ENCODE measurements around the gene SETD7. TPM values are rescaled to one million over a fixed set of nuclear protein-coding genes. Genes with fewer than 3 reads are reported as not detected.

Gene SETD7
- total and polyA plus RNA-seq, 2 of the 8 experiments (the other 6 are each of a cell fraction or from before 2014, with no cell fraction given) = 1.5 to 4.6 TPM

DNA sequence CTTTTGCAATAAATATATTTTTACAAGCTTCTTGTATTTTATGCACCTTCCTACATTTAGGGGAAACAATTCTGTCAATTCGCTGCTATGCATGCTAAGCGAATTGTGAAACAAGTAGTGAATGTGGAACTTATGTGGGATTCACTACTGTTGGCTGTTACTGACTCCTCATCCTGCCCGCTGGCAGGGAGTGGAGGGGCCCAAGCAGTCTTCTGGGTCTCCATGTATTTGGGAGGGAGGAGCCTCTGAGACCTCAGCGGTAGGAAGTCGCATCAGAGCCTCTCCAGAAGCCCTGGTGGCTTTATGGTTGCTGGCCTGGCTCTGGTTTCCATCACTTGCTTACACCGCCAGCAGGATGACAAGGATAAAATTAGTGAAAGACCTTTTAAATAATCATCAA, 3.7 kb upstream of the SETD7 start (continued):
- TF ChIP-seq, protein P1, sequence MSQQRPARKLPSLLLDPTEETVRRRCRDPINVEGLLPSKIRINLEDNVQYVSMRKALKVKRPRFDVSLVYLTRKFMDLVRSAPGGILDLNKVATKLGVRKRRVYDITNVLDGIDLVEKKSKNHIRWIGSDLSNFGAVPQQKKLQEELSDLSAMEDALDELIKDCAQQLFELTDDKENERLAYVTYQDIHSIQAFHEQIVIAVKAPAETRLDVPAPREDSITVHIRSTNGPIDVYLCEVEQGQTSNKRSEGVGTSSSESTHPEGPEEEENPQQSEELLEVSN (IDR thresholded peaks at IDR 0.05) = no peak
- TF ChIP-seq CTBP2 (IDR thresholded peaks at IDR 0.05; ENCODE audit: borderline replicate concordance, insufficient read depth, insufficient read length, low read length) (no peak), KDM5A (IDR thresholded peaks at IDR 0.05; ENCODE audit: low read length) (no peak), TCF12 (IDR thresholded peaks at IDR 0.05; ENCODE audit: low read depth, low read length) (no peak), KDM1A (IDR thresholded peaks at IDR 0.05; ENCODE audit: borderline replicate concordance, low read length) (no peak), FOSL1 (IDR thresholded peaks at IDR 0.05; ENCODE audit: insufficient read depth, low read depth, low read length) (no peak), SIN3A (conservative IDR thresholded peaks at IDR 0.05 in 1 of 2, IDR thresholded peaks at IDR 0.05 in 1 of 2; ENCODE audit: low read depth in 1 of 2, low read length in 2 of 2) (no peak), RXRA (IDR thresholded peaks at IDR 0.05; ENCODE audit: insufficient read depth, low read depth, low read length) (no peak), HDAC6 (IDR thresholded peaks at IDR 0.05; ENCODE audit: low read depth, low read length) (no peak)

Measured in H1 (cell line).